Glomerular endothelial cell (primary cell): ENCODE measurements around the gene NDUFAF2. TPM values are rescaled to one million over a fixed set of nuclear protein-coding genes. Genes with fewer than 3 reads are reported as not detected.
"Not testable (repeated sequence)": the region's sequence is repeated elsewhere in the genome, so short reads cannot be mapped to it uniquely, and the experiment has no call there.

Source experiments
- DNase-seq: peaks from one replicate; pipeline ENCODE4 v3.0.0-alpha.2; 2011; ENCODE audit warnings: low read depth, low spot score; ENCODE audit errors: extremely low read depth
- total RNA-seq: library from RNA; depleted of rRNA; stranded (reverse); fragments of >200 nt; gene quantifications from 2 replicates; pipeline ENCODE4 v1.2.3, GENCODE V29; 2015

The NDUFAF2 gene, protein sequence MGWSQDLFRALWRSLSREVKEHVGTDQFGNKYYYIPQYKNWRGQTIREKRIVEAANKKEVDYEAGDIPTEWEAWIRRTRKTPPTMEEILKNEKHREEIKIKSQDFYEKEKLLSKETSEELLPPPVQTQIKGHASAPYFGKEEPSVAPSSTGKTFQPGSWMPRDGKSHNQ
- 19.6 and 22.3 TPM in 2 replicates for total RNA-seq

DNA sequence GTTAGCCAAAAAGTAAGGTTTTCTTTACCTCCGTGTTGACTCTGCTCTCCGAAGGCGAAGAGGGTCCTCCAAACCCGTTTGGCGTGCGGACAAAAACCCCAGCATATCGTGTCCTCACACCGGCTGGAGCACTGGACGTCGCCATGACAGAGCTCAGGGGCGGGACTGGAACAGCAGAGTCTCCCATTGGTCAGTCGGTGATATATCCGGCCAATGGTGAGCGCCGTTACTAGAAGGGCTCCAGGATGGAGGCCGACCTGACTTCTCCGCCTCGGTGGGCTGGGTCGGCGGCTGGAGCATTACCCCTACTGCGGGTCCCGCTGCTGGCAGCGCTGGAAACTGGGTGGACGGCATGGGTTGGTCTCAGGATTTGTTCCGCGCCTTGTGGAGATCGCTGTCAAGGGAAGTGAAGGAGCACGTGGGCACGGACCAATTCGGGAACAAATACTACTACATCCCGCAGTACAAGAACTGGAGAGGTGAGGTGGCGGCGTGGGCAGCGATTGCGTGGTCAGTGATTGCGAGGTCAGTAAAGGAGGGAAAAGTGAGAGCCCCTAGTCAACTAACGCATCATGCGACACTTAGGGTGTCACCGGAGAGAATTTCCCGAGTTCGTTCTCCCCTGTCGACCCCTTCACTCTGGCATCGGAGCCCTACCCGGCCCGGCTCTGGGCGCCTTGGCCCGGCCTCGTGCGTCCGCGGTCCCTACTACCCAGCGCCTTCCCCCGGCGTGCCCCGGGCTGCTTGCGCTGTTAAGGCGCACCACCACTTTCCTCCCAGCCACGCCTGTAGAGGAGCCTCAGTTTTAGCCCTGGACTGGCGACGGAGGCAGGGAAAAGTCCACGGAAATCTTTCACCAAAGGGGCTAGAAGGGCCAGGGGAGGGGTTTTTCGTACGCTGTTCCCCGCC is at the start of gene NDUFAF2, which contains the start of gene ERCC8:
NDUFAF2 (plus strand) TSS at position 302 of the 909 bp plus-strand sequence; CDS start at position 353, 51 bp downstream.
ERCC8 (minus strand) TSS at position 167 of the 909 bp plus-strand sequence; CDS start at position 105, 62 bp downstream.
- DNase-seq = peak; percentile 61

DNA sequence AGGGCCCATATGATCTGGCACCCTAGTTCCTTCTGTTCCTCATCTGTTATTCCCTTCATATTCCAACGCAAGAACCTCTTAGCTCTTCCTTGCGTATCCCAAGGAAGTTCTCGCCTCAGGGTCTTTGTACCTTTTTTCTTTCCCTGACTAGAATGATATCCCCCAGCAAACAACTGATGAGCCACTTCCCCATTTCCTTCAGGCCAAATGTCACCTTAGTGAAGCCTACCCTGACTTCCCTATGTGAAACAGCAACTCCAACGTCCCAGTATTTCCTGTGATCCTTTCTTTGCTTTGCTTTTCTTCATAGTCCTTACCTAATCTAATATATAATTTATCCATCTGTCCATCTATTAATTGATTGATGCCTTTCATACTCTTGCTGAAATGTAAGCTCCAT is 48.0 kb upstream of the NDUFAF2 start:
- DNase-seq = no peak

GRCh38 chr5:60903356-60903755 is 41.6 kb upstream of the NDUFAF2 start:
- DNase-seq = no peak

- DNase-seq = no peak
Observed at GRCh38 chr5:60916646-60917045, 28.4 kb upstream of the NDUFAF2 start.

GRCh38 chr5:60918466-60918865 is 26.5 kb upstream of the NDUFAF2 start:
- no peak for DNase-seq

DNA sequence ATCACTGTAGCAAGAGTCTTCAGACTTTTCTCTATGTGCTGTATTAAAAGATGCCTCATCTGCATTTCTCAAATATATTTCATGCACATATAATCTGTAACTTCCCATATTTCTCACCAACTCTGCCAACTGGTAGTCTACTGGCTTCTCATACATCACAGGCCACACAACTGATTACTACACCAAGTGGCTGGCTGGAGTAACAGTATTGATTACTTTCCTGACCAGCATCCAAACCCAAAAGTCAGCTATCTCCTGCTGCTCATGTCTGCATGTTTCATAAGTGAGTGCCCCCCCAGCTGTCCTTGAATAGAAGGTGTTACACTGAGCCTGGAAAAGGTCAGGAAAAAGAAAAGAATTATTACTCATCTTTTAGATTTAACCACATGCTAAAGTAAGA is 17.6 kb upstream of the NDUFAF2 start:
- DNase-seq = no peak

- no peak for DNase-seq
Observed at GRCh38 chr5:60929024-60929423, 16.0 kb upstream of the NDUFAF2 start.

- no peak for DNase-seq
Observed at GRCh38 chr5:60943624-60944023, 1.4 kb upstream of the NDUFAF2 start.

- no peak for DNase-seq
Observed at GRCh38 chr5:60945813-60946187, 795 bp downstream of the NDUFAF2 start.

GRCh38 chr5:60948738-60949137 is 3.7 kb downstream of the NDUFAF2 start:
- DNase-seq = no peak

DNA sequence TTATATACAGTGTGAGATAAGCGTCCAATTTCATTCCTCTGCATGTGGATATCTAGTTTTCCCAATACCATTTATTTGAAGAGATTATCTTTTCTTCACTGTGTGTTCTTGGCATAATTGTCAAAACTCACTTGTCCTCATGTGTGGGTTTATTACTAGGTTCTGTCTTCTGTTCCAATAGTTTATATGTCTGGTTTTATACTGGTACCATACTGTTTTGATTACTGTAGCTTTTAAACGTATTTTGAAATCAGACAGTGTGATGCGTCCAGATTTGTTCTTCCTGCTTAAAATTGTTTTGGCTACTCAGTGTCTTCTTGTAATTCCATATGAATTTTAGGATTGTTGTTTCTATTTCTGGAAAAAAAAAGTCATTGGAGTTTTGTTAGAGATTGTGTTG is 10.2 kb downstream of the NDUFAF2 start:
- DNase-seq = no peak

DNA sequence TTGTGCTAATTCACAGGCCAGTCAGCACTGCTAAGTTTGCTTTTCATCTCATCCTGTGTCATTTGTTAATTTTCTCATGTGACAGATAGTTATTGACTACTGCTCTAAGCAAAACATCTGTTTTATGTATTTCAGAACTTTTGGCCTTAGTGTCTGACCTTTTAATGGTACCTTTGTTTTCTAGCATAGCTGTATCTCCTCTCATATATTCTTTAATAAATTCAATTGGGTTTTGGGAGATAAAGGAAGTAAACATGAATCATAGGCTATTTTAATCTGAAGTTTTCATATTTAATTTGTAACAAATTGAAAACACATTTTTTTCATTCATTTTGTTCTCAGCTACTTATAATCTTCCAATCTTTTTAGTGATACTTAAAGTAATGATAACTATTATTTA is 13.1 kb downstream of the NDUFAF2 start:
- DNase-seq = no peak

DNA sequence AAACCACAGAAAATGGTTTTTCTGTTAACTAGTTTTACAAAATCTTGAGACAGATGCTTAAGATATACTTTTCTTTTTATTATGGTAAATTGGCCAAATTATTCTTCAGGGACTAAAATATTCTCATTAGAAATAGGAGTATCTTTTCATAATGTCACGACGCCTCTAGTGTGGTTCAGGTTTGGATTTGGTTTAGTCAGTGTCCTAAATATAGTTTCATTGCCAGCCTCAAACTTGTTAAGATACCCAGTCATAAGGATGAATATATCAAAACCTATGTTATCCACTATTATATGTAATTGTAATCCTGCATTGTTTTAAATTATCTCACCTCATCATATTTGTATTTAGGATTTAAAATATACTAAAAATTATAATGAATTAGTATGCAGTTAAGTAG is 13.7 kb downstream of the NDUFAF2 start:
- no peak for DNase-seq

- no peak for DNase-seq
Observed at GRCh38 chr5:60959156-60959555, 14.2 kb downstream of the NDUFAF2 start.

DNA sequence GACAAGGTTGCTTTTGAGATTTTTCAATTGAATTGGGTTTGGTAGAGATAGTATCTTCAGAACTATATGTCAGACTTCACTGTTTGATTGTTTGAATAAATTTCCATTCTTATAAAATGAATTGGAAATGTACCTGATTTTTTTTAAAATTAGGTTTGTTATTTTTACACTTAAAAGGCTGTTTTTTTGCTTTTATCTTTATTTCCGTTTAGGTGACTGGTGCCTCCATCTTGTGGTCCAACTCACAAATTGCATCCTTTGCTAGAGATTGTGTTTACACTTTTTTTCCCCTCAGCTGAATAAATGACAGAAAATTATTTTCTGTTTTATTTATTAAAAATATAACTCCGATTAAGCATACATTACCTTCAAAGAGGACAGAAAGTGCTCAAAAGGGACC is 15.6 kb downstream of the NDUFAF2 start:
- no peak for DNase-seq

DNA sequence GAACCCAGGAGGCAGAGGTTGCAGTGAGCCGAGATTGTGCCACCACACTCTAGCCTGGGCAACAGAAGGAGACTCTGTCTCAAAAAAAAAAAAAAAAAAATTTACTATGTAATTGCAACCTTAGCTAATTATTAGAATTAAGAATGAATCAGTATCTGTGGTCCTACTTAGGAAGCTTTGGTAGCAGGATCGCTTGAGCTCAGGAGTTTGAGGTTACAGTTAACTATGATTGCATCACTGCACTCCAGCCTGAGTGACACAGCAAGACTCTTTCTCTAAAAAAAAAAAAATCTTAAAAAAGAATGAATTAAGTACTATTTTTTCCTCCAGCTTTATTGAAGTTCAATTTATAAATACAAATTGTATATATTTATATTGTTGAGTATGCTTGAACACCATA is 16.7 kb downstream of the NDUFAF2 start:
- no peak for DNase-seq

GRCh38 chr5:60972231-60972630 is 27.2 kb downstream of the NDUFAF2 start:
- DNase-seq = no peak

- DNase-seq = no peak
Observed at GRCh38 chr5:60977956-60978737, 33.1 kb downstream of the NDUFAF2 start.

DNA sequence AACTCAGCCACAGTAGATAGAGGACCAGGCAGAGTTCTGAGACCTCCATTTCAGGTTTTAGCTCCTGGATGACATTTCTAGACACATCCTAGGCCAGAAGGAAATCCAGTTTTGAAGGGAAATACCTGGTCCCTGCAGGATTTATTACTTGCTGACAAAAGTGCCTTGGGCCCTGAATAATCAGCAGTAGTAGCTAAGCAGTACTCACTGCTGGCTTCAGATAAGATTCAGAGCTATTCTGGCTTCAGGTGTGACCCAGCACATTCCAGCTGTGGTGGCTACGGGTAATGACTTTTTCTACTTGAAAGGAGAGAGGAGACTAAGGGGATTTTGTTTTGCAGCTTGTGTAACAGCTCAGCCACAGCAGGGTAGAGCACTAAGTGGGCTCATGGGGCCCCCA is 34.0 kb downstream of the NDUFAF2 start:
- DNase-seq = no peak

DNA sequence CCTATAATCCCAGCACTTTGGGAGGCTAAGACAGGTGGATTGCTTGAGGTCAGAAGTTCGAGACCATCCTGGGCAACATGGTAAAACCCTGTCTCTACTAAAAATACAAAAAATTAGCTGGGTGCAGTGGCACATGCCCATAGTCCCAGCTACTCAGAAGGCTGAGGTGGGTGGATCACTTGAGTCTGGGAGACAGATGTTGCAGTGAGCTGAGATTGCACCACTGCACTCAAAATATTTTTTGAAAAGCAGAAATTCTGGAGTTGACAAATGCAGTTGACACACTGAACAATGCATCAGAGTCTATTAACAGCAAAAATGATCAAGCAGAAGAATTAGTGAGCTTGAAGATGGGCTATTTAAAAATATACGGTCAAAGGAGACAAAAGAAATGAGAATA is 35.5 kb downstream of the NDUFAF2 start:
- DNase-seq = no peak

DNA sequence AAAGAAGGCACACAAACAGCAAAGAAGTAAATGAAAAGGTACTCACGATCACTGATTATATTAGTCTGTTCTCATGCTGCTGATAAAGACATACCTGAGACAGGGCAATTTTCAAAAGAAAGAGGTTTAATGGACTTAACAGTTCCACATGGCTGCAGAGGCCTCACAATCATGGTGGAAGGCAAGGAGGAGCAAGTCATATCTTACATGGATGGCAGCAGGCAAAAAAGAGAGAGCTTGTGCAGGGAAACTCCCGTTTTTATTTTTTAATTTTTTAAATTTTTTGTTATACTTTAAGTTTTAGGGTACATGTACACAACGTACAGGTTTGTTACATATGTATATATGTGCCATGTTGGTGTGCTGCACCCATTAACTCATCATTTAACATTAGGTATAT is 37.1 kb downstream of the NDUFAF2 start:
- DNase-seq = not testable (repeated sequence)
